Measurements from ENCODE around the gene AKR1B1. TPM values are rescaled to one million over a fixed set of nuclear protein-coding genes. Genes with fewer than 3 reads are reported as not detected.

AKR1B1 gene
- total RNA-seq, 1 experiment from 2014 or later: 135 TPM

- peaks cover 4% of the 10 kb centered on the region; the same call in 1 of the 2 replicates for H3K4me1 Mint-ChIP-seq
- no peaks in the 10 kb centered on the region; the same call in 1 of the 2 replicates for H3K27me3 Mint-ChIP-seq (ENCODE audit: low read depth)
- no peak overlapping the region for H3K4me3 Mint-ChIP-seq
- TF ChIP-seq CTCF (IDR thresholded peaks at IDR 0.05) (no peak), MAX (CRISPR knock-in tag; IDR thresholded peaks at IDR 0.05) (no peak), ZNF281 (CRISPR knock-in tag; IDR thresholded peaks at IDR 0.05) (no peak), SP1 (CRISPR knock-in tag; conservative IDR thresholded peaks at IDR 0.05) (no peak), ATF1 (CRISPR knock-in tag; IDR thresholded peaks at IDR 0.05) (no peak), CREM (CRISPR knock-in tag; IDR thresholded peaks at IDR 0.05) (no peak), ZNF425 (CRISPR knock-in tag; conservative IDR thresholded peaks at IDR 0.05) (no peak), JUN (CRISPR knock-in tag; IDR thresholded peaks at IDR 0.05) (no peak), SMAD4 (CRISPR knock-in tag; IDR thresholded peaks at IDR 0.05) (no peak), ZNF317 (CRISPR knock-in tag; IDR thresholded peaks at IDR 0.05; ENCODE audit: borderline replicate concordance, low read depth) (no peak), TP53 (CRISPR knock-in tag; IDR thresholded peaks at IDR 0.05) (no peak), ZNF512 (CRISPR knock-in tag; IDR thresholded peaks at IDR 0.05; ENCODE audit: borderline replicate concordance) (no peak), NR2C2 (CRISPR knock-in tag; IDR thresholded peaks at IDR 0.05) (no peak), ZNF263 (CRISPR knock-in tag; IDR thresholded peaks at IDR 0.05; ENCODE audit: low read depth) (no peak), USF1 (CRISPR knock-in tag; IDR thresholded peaks at IDR 0.05) (no peak), IRF1 (CRISPR knock-in tag; IDR thresholded peaks at IDR 0.05) (no peak)
- H3K27ac Mint-ChIP-seq: no peak overlapping the region
- H3K9me3 Mint-ChIP-seq: peaks cover 9% of the 10 kb centered on the region
- DNase-seq (ENCODE audit: low spot score) (no peak), ATAC-seq (no peak)
- H3K36me3 Mint-ChIP-seq: no peaks in the 10 kb centered on the region
- POLR2A ChIA-PET: no interaction called here
- CTCF ChIA-PET: interaction anchor here (0.8 kb wide), 1 partner anchor 275 kb away, joined by 3 read pairs; no protein-coding TSS in a partner anchor
Observed at GRCh38 chr7:134415700-134416099, 43.2 kb downstream of the AKR1B1 start.
